Stimulated activated CD4-positive, alpha-beta T cell treated with anti-CD3 and anti-CD28 coated beads, Interleukin-12 subunit alpha, Interleukin-12 subunit beta, amount 100 ng/mL, for 24 hours (primary cell): Measurements from ENCODE around the gene GRIN1.
A peak's percentile ranks its signal among the peaks of the same experiment; 100 is the strongest.

Experiments used
- DNase-seq, 2 experiments: peaks; one replicate each; pipeline ENCODE4 v3.0.0-alpha.2; 2020; ENCODE audit warnings: low read depth in 2 of 2

Gene GRIN1

GRCh38 chr9:137178201-137178938, 39.4 kb downstream of the GRIN1 start:
- DNase-seq, result no peak

- DNase-seq, result no peak
Observed at GRCh38 chr9:137178939-137179630, 40.1 kb downstream of the GRIN1 start.

GRCh38 chr9:137179761-137180160, 40.8 kb downstream of the GRIN1 start:
- DNase-seq, result no peak

- no peak for DNase-seq
Observed at GRCh38 chr9:137180491-137180890, 41.5 kb downstream of the GRIN1 start.

- DNase-seq, result no peak
Observed at GRCh38 chr9:137181680-137182079, 42.7 kb downstream of the GRIN1 start.

GRCh38 chr9:137182836-137183235, 43.9 kb downstream of the GRIN1 start:
- DNase-seq, result no peak

GRCh38 chr9:137183980-137184595, 45.1 kb downstream of the GRIN1 start:
- no peak for DNase-seq

GRCh38 chr9:137184881-137185660, 46.1 kb downstream of the GRIN1 start:
- DNase-seq, result no peak

- DNase-seq, result no peak
Observed at GRCh38 chr9:137185921-137186320, 47.0 kb downstream of the GRIN1 start.

- no peak for DNase-seq
Observed at GRCh38 chr9:137186385-137186784, 47.4 kb downstream of the GRIN1 start.

GRCh38 chr9:137187386-137187785, 48.4 kb downstream of the GRIN1 start:
- DNase-seq, result no peak

GRCh38 chr9:137188086-137188489, 49.1 kb downstream of the GRIN1 start:
- no peak for DNase-seq

GRCh38 chr9:137188490-137189296, 49.7 kb downstream of the GRIN1 start, which contains the start of the genes ANAPC2 and SSNA1:
Gene ANAPC2, minus strand, starts transcription at chr9:137188560. Its CDS starts 28 bp downstream, at chr9:137188532.
Gene SSNA1, plus strand, starts transcription at chr9:137188676. Its CDS starts 51 bp downstream, at chr9:137188727.
- DNase-seq, result peak; percentile 87 to 88

- no peak for DNase-seq
Observed at GRCh38 chr9:137189297-137190295, 50.6 kb downstream of the GRIN1 start.

- no peak for DNase-seq
Observed at GRCh38 chr9:137190315-137190856, 51.4 kb downstream of the GRIN1 start.

- no peak for DNase-seq
Observed at GRCh38 chr9:137191245-137191644, 52.3 kb downstream of the GRIN1 start.

GRCh38 chr9:137191691-137192447, 52.9 kb downstream of the GRIN1 start:
- no peak for DNase-seq

- DNase-seq, result no peak
Observed at GRCh38 chr9:137192448-137192780, 53.5 kb downstream of the GRIN1 start.

- no peak for DNase-seq
Observed at GRCh38 chr9:137192859-137193258, 53.9 kb downstream of the GRIN1 start.
